ENCODE results near the gene ALG1.
"Not testable (repeated sequence)": the region's sequence is repeated elsewhere in the genome, so short reads cannot be mapped to it uniquely, and the experiment has no call there.

The ALG1 gene

GRCh38 chr16:5097470-5098220 lies 26.0 kb downstream of the ALG1 start, which contains the start of gene EEF2KMT:
TSS of gene EEF2KMT (minus strand) at chr16:5097795. CDS start at chr16:5097739, 56 bp downstream.
- H3K27me3 ChIP-seq (replicated peaks); in situ Hi-C loops (cut with HindIII; ENCODE audit: low pct_ligation_motif_present, low sequenced_read_pairs); H3K36me3 ChIP-seq (replicated peaks): not testable (repeated sequence)
- H3K4me3 ChIP-seq (ENCODE audit: low read depth, low read length), result peak within 1 kb of the TSS; percentile 69
- peak within 1 kb of the TSS; percentile 58 for H3K27ac ChIP-seq
- DNase-seq, result peak; percentile 100

GRCh38 chr16:5098221-5099159 lies 26.8 kb downstream of the ALG1 start:
- H3K27ac ChIP-seq, result peak overlapping the region; percentile 30
- H3K36me3 ChIP-seq (replicated peaks); in situ Hi-C loops (cut with HindIII; ENCODE audit: low pct_ligation_motif_present, low sequenced_read_pairs); H3K27me3 ChIP-seq (replicated peaks): not testable (repeated sequence)
- H3K4me3 ChIP-seq (ENCODE audit: low read depth, low read length), result peak overlapping the region; percentile 59
- peak; percentile 33 for DNase-seq

GRCh38 chr16:5099174-5099573 lies 27.5 kb downstream of the ALG1 start:
- DNase-seq; H3K27ac ChIP-seq; in situ Hi-C loops (cut with HindIII; ENCODE audit: low pct_ligation_motif_present, low sequenced_read_pairs); H3K27me3 ChIP-seq (replicated peaks); H3K4me3 ChIP-seq (ENCODE audit: low read depth, low read length); H3K36me3 ChIP-seq (replicated peaks): not testable (repeated sequence)

GRCh38 chr16:5103296-5104032 lies 31.8 kb downstream of the ALG1 start:
- H3K27ac ChIP-seq; H3K36me3 ChIP-seq (replicated peaks); DNase-seq; in situ Hi-C loops (cut with HindIII; ENCODE audit: low pct_ligation_motif_present, low sequenced_read_pairs); H3K4me3 ChIP-seq (ENCODE audit: low read depth, low read length); H3K27me3 ChIP-seq (replicated peaks): not testable (repeated sequence)

GRCh38 chr16:5105039-5105438 lies 33.4 kb downstream of the ALG1 start:
- in situ Hi-C loops (cut with HindIII; ENCODE audit: low pct_ligation_motif_present, low sequenced_read_pairs); H3K36me3 ChIP-seq (replicated peaks); DNase-seq; H3K4me3 ChIP-seq (ENCODE audit: low read depth, low read length); H3K27me3 ChIP-seq (replicated peaks); H3K27ac ChIP-seq: not testable (repeated sequence)

GRCh38 chr16:5108505-5109158 lies 37.0 kb downstream of the ALG1 start:
- no peak overlapping the region for H3K27ac ChIP-seq
- no peak for TF ChIP-seq CTCF (IDR thresholded peaks at IDR 0.05; ENCODE audit: low read depth, low read length, missing control alignments)
- no peaks in the 10 kb centered on the region for H3K36me3 ChIP-seq (replicated peaks)
- no peak for DNase-seq
- no peaks in the 10 kb centered on the region for H3K27me3 ChIP-seq (replicated peaks)
- no peak overlapping the region for H3K4me3 ChIP-seq (ENCODE audit: low read depth, low read length)
- in situ Hi-C loops (cut with HindIII; ENCODE audit: low pct_ligation_motif_present, low sequenced_read_pairs), result no loop called here

- H3K27me3 ChIP-seq (replicated peaks); DNase-seq; in situ Hi-C loops (cut with HindIII; ENCODE audit: low pct_ligation_motif_present, low sequenced_read_pairs): not testable (repeated sequence)
These were observed 39.3 kb downstream of the ALG1 start for GRCh38 chr16:5110933-5111332.

GRCh38 chr16:5116780-5117295 lies 45.2 kb downstream of the ALG1 start:
- in situ Hi-C loops (cut with HindIII; ENCODE audit: low pct_ligation_motif_present, low sequenced_read_pairs); H3K4me3 ChIP-seq (ENCODE audit: low read depth, low read length): not testable (repeated sequence)

More at GRCh38 chr16:5110933-5111332, 39.3 kb downstream of the ALG1 start:
- not testable (repeated sequence) for H3K36me3 ChIP-seq (replicated peaks); H3K4me3 ChIP-seq (ENCODE audit: low read depth, low read length); H3K27ac ChIP-seq

GRCh38 chr16:5117300-5118087 lies 45.9 kb downstream of the ALG1 start:
- in situ Hi-C loops (cut with HindIII; ENCODE audit: low pct_ligation_motif_present, low sequenced_read_pairs); H3K27me3 ChIP-seq (replicated peaks): not testable (repeated sequence)

More at GRCh38 chr16:5116780-5117295, 45.2 kb downstream of the ALG1 start:
- not testable (repeated sequence) for H3K36me3 ChIP-seq (replicated peaks); H3K27me3 ChIP-seq (replicated peaks); H3K27ac ChIP-seq; DNase-seq

GRCh38 chr16:5131467-5132004 lies 59.9 kb downstream of the ALG1 start:
- H3K27me3 ChIP-seq (replicated peaks); DNase-seq; H3K27ac ChIP-seq; in situ Hi-C loops (cut with HindIII; ENCODE audit: low pct_ligation_motif_present, low sequenced_read_pairs); H3K36me3 ChIP-seq (replicated peaks); H3K4me3 ChIP-seq (ENCODE audit: low read depth, low read length): not testable (repeated sequence)

More at GRCh38 chr16:5117300-5118087, 45.9 kb downstream of the ALG1 start:
- not testable (repeated sequence) for H3K27ac ChIP-seq; H3K4me3 ChIP-seq (ENCODE audit: low read depth, low read length); H3K36me3 ChIP-seq (replicated peaks)
- DNase-seq, result peak; percentile 6

GRCh38 chr16:5132915-5133600 lies 61.4 kb downstream of the ALG1 start:
- H3K27ac ChIP-seq; in situ Hi-C loops (cut with HindIII; ENCODE audit: low pct_ligation_motif_present, low sequenced_read_pairs); H3K4me3 ChIP-seq (ENCODE audit: low read depth, low read length); H3K27me3 ChIP-seq (replicated peaks); H3K36me3 ChIP-seq (replicated peaks); DNase-seq: not testable (repeated sequence)

Data from brain microvascular endothelial cell (primary cell).